ENCODE data around the gene ZNF439.
"Not testable (repeated sequence)": the region's sequence is repeated elsewhere in the genome, so short reads cannot be mapped to it uniquely, and the experiment has no call there.

Gene ZNF439

DNA sequence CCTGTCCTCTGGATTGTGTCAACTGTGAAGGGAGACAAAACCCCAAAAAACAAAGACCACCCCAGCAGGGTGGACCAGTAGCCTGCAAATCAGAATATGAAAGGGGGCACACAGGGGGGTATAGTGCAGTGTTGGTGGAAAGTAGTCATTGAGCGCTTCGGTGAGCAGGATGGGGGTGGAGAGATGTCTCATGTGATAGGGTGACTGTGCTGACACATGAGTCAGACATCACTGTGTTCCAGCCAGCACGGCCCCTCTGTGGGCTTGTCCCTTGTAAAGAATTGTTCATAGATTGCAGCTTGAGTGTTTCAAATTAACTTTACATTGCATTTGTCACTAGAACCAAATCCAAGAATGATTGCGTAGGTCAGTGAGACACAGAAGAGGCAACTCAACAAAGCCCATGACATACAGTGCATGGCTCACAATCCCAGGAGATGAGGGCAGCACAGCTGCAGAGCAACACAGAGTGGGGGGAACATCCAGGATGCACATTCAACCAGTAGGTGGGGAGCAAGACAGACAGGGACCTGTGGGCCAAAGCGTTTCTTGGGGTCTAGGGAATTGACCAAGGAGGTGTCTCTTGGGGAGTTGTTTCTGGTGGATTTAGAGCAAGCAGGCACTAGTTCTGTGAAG is 26.9 kb upstream of the ZNF439 start:
- DNase-seq (ENCODE audit: low read depth): no peak
- TF ChIP-seq, protein P1, sequence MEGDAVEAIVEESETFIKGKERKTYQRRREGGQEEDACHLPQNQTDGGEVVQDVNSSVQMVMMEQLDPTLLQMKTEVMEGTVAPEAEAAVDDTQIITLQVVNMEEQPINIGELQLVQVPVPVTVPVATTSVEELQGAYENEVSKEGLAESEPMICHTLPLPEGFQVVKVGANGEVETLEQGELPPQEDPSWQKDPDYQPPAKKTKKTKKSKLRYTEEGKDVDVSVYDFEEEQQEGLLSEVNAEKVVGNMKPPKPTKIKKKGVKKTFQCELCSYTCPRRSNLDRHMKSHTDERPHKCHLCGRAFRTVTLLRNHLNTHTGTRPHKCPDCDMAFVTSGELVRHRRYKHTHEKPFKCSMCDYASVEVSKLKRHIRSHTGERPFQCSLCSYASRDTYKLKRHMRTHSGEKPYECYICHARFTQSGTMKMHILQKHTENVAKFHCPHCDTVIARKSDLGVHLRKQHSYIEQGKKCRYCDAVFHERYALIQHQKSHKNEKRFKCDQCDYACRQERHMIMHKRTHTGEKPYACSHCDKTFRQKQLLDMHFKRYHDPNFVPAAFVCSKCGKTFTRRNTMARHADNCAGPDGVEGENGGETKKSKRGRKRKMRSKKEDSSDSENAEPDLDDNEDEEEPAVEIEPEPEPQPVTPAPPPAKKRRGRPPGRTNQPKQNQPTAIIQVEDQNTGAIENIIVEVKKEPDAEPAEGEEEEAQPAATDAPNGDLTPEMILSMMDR (conservative IDR thresholded peaks at IDR 0.05; ENCODE audit: low read depth, low read length): no peak
- no peak overlapping the region for H3K4me3 ChIP-seq (ENCODE audit: low read length)

DNA sequence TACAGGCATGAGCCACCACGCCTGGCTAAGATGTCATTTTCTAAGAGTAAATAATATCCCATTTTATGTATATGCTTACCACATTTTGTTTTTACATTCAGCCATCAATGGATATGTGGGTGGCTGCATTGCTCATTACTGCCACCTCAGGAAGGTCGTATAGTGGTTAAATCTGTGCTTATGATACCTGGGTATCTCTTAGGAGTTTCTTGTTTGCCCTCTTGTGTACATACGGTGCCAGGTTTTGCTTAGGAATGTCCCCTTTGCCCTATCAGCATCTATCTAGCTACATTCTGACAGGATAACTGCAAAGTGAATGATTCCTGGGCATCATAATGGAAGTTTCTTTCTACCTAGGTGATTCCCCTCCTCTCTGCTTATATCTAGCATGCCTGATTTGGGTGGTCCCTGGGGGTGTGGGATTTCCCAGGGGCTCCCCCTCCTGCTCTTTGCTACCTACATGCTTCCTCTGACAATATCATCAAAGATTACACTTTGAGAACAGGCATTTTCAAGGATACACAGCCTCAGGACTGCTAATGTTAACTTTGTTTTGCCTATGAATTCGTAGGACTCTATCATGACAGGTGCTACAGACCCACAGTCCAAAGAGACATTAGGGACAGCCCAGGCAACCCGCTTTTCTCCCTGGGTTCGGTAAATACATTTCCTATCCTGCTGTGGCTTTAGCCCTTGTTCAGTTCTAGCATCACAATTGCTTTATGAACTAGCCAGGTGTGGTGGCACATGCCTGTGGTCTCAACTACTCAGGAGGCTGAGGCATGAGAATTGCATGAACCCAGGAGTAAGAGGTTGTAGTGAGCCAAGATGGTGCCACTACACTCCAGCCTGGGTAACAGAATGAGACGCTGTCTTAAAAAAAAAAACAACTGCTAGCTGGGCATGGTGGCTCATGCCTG is 19.3 kb upstream of the ZNF439 start:
- not testable (repeated sequence) for H3K4me3 ChIP-seq (ENCODE audit: low read length); DNase-seq (ENCODE audit: low read depth)

DNA sequence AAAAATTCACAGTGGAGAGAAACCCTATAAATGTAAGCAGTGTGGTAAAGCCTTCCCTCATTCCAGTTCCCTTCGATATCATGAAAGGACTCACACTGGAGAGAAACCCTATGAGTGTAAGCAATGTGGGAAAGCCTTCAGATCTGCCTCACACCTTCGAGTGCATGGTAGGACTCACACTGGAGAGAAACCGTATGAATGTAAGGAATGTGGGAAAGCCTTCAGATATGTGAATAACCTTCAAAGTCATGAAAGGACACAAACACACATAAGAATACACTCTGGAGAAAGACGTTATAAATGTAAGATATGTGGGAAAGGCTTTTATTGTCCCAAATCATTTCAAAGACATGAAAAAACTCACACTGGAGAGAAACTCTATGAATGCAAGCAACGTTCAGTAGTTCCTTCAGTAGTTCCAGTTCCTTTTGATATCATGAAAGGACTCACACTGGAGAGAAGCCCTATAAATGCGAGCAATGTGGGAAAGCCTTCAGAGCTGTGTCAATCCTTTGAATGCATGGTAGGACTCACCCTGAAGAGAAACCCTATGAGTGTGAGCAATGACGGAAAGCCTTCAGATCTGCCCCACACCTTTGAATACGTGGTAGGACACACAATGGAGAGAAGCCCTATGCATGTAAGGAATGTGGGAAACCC is 16.1 kb upstream of the ZNF439 start:
- no peak for DNase-seq (ENCODE audit: low read depth)
- H3K4me3 ChIP-seq (ENCODE audit: low read length): no peak overlapping the region
- TF ChIP-seq, protein P1 (conservative IDR thresholded peaks at IDR 0.05; ENCODE audit: low read depth, low read length): no peak

DNA sequence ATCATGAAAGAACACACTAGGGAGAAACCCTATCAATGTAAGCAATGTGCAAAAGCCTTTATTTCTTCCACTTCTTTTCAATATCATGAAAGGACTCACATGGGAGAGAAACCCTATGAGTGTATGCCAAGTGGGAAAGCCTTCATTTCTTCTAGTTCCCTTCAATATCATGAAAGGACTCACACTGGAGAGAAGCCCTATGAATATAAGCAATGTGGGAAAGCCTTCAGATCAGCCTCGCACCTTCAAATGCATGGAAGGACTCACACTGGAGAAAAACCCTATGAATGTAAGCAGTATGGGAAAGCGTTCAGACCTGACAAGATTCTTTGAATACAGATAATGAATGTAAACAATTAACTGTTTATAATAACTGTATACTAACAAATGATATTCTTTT is 15.0 kb upstream of the ZNF439 start:
- TF ChIP-seq, protein P1 (conservative IDR thresholded peaks at IDR 0.05; ENCODE audit: low read depth, low read length): no peak
- DNase-seq (ENCODE audit: low read depth): no peak
- H3K4me3 ChIP-seq (ENCODE audit: low read length): no peak overlapping the region

DNA sequence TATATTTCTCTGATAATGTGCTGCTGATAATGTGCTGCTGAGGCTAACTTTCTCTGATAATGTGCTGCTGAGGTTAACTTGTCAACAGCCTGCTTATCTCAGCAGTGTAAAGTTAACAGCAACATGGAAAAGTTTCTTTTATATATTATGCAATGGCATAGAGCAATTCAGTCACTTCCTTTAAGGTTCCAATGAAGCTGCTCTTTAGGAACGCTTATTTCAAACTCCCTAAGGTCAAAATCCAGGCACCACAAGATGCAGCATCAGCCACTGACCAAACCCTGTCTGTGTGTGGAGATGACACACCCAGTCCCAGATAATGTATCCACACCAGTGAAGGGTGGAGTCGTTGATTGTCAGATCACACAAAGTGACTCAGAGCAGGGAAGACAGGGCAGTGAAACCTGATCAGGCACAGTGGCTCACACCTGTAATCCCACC is 12.9 kb upstream of the ZNF439 start:
- H3K4me3 ChIP-seq (ENCODE audit: low read length); DNase-seq (ENCODE audit: low read depth): not testable (repeated sequence)

DNA sequence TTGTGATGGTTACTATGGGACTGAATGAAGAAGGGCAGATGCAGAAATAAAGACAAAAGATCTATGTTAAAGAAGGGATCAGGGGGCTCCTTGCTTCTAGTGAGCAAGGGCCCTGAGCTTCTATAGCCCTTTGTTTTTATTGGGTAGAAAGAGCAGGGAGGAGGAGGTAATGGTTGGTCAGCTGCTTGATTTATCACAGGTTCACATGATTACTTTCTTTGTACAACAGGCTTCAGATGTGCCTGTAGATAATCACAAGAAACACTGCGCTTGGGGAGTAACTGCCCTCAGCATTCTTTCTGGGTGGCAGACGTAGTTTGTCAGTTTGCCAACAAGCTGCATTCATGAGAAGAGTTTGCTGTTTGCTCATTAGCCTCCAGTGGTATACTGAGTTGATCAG is 4.8 kb upstream of the ZNF439 start:
- H3K4me3 ChIP-seq (ENCODE audit: low read length): no peak overlapping the region
- TF ChIP-seq, protein P1 (conservative IDR thresholded peaks at IDR 0.05; ENCODE audit: low read depth, low read length): no peak
- peak; percentile 11 for DNase-seq (ENCODE audit: low read depth)

DNA sequence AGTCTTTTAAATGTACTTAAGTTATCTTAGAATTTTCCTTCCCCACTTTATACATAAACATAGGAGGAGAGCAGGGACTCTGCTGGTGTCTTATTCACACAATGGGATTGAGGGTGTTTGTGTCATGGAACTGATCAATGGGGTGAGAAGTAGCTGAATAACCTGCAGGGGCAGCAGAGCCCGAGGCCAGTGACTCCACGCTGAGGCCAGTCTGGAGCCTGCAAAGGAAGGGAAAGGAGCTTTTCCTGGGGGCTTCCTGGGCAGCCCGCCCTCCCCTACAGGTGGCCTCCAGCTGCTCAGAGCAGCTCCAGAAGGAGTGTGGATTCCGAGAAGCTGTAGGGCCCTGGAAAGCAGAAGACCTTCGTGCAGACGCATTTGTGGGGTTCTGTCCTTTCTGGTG is 911 bp upstream of the ZNF439 start:
- DNase-seq (ENCODE audit: low read depth); H3K4me3 ChIP-seq (ENCODE audit: low read length): not testable (repeated sequence)

DNA sequence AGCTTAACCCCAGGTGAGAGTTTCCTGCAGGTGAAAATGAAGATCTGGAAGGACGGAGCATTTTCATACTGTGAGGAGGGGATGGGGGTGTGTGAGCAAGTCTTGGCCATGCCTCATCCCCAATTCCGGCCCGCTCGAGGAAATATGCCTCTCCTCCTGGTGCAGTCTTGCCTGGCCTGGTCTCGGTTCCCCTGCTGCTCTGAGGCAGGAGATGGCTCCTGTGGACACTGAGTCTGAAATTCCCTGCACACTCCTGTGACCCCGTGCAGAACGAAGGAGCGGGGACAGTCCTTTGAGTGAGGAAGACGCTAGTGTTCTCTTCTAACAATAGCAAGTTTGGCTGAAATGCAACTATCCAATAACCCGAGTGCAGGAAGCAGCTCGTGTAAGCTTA is 329 bp upstream of the ZNF439 start:
- H3K4me3 ChIP-seq (ENCODE audit: low read length): peak overlapping the region; percentile 62
- no peak for DNase-seq (ENCODE audit: low read depth)
- TF ChIP-seq, protein P1 (conservative IDR thresholded peaks at IDR 0.05; ENCODE audit: low read depth, low read length): no peak

DNA sequence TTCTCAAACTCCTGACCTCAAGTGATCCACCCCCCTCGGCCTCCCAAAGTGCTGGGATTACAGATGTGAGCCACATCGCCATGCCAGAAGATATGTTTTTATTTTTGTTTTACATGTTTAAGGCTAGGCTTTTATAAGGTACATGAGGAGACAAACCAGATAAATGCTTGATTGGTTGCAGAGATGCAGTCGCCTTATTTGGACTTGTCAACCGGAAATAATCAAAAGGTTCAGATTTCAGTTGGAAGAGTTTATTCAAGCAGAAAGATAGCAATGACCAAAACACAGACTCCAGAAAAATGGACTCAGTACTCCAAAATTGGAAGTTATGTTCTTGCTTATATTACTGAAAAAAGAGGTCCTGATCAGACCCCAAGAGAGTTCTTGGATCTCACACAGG is 1.8 kb downstream of the ZNF439 start:
- not testable (repeated sequence) for H3K4me3 ChIP-seq (ENCODE audit: low read length); DNase-seq (ENCODE audit: low read depth)

All from retinal pigment epithelial cell (primary cell).